T-helper 1 cell treated with Interleukin-12 subunit alpha and Interleukin-12 subunit beta and Interleukin-4 antibody, amounts not matched to agents 30 μg/mL and 1 μg/mL, for 36 hours (primary cell): ENCODE data around the gene AHCY.
"Not testable (repeated sequence)": the region's sequence is repeated elsewhere in the genome, so short reads cannot be mapped to it uniquely, and the experiment has no call there.

Experiments
- H3K27ac Mint-ChIP-seq: one replicate; pipeline ENCODE4 v1.8.0; 2021; ENCODE audit warnings: mild to moderate bottlenecking, mixed read lengths
- H3K27me3 Mint-ChIP-seq: one replicate; pipeline ENCODE4 v1.8.0; 2021; ENCODE audit warnings: low read depth, mixed read lengths
- H3K36me3 Mint-ChIP-seq: one replicate; pipeline ENCODE4 v1.8.0; 2021; ENCODE audit warnings: low read depth, mixed read lengths
- H3K4me1 Mint-ChIP-seq: one replicate; pipeline ENCODE4 v1.8.0; 2021; ENCODE audit warnings: low read depth, mixed read lengths
- H3K4me3 Mint-ChIP-seq: one replicate; pipeline ENCODE4 v1.8.0; 2021; ENCODE audit warnings: mild to moderate bottlenecking, moderate library complexity, mixed read lengths
- H3K9me3 Mint-ChIP-seq: one replicate; pipeline ENCODE4 v1.8.0; 2021; ENCODE audit warnings: mixed read lengths

Gene AHCY

GRCh38 chr20:34263468-34263867 is 39.7 kb downstream of the AHCY start:
- not testable (repeated sequence) for H3K36me3 Mint-ChIP-seq, H3K4me1 Mint-ChIP-seq, H3K9me3 Mint-ChIP-seq, H3K4me3 Mint-ChIP-seq, H3K27me3 Mint-ChIP-seq, H3K27ac Mint-ChIP-seq

GRCh38 chr20:34262488-34263288 is 40.5 kb downstream of the AHCY start:
- H3K36me3 Mint-ChIP-seq = no peaks in the 10 kb centered on the region
- peak overlapping the region; percentile 27 for H3K27ac Mint-ChIP-seq
- no peak overlapping the region for H3K4me3 Mint-ChIP-seq
- H3K4me1 Mint-ChIP-seq = peaks cover 3% of the 10 kb centered on the region
- no peaks in the 10 kb centered on the region for H3K9me3 Mint-ChIP-seq
- H3K27me3 Mint-ChIP-seq = no peaks in the 10 kb centered on the region

DNA sequence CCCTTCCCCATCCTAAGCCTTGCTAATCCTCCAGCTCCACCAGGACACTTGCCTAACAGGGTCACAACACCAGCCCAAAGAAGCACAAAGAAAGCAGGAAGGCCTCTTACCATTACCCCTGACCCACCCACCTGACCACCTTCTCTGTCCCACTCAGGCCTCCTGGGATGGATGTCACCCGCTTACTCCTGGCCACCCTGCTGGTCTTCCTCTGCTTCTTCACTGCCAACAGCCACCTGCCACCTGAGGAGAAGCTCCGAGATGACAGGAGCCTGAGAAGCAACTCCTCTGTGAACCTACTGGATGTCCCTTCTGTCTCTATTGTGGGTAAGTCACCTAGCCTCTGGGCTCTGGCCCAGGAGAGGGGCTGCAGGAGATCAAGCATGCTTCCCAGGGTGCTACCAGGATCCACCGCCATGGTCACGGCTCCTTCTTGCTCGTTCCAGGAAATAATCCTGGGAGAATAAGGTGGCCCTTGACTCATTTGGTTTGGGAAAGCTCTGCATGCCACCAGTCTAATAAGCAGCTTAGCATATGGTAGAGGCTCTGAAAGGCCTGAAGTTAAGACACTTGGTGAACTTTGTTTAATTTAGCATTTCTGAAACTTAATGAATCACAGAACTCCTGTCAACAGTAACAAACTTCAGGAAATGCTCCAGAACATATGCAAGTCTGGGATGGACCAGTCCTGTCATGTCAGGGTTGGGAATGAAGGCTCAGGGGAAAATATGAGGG is 42.8 kb downstream of the AHCY start:
- Mint-ChIP-seq H3K4me1 (peaks cover 3% of the 10 kb centered on the region), H3K27ac (no peak overlapping the region), H3K36me3 (no peaks in the 10 kb centered on the region), H3K4me3 (no peak overlapping the region), H3K27me3 (no peaks in the 10 kb centered on the region), H3K9me3 (no peaks in the 10 kb centered on the region)

DNA sequence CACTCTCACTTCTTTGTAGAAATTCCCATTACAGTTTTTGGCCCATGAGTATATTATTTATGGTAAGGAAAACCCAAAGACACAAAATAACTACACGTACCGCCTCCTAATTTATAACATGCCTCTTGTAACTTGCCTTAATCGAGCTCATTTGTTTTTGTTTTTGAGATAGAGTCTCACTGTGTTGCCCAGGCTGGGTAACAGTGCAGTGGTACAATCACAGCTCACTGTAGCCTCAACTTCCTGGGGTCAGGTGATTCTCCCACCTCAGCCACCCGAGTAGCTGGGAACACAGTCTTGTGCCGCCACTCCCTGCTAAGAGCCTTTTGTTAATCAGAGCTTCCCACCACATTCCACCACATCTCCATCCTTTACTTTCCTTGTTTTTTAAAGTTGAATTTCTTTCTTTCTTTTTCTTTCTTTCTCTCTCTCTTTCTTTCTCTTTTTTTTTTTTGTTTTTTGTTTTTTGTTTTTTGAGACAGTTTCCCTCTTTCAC is 46.5 kb downstream of the AHCY start:
- Mint-ChIP-seq H3K9me3 (no peaks in the 10 kb centered on the region), H3K27me3 (no peaks in the 10 kb centered on the region), H3K36me3 (no peaks in the 10 kb centered on the region), H3K4me1 (no peaks in the 10 kb centered on the region), H3K4me3 (no peak overlapping the region), H3K27ac (no peak overlapping the region)

DNA sequence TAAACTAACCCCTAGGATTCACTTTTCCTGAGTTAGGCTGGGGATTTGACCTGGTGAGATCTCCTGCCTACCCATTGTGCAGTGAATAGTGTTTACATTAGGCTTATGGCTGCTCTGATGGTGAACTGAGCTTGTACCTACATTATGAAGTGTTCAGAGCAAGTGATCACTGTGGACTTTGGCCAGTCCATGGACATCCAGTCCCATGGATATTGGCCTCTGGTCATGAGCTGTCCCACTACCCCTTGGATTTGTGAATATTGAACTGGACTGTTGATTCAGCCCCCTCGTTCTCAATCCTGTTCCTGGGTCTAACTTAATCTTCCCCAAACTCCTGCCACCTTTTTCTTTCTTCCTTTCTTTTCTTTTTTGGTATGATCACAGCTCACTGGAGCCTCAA is 48.2 kb downstream of the AHCY start:
- no peak overlapping the region for H3K27ac Mint-ChIP-seq
- no peaks in the 10 kb centered on the region for H3K36me3 Mint-ChIP-seq
- no peak overlapping the region for H3K4me3 Mint-ChIP-seq
- no peaks in the 10 kb centered on the region for H3K4me1 Mint-ChIP-seq
- H3K27me3 Mint-ChIP-seq = no peaks in the 10 kb centered on the region
- H3K9me3 Mint-ChIP-seq = no peaks in the 10 kb centered on the region

GRCh38 chr20:34252431-34253086 is 50.6 kb downstream of the AHCY start:
- H3K4me3 Mint-ChIP-seq, H3K36me3 Mint-ChIP-seq, H3K27ac Mint-ChIP-seq, H3K9me3 Mint-ChIP-seq, H3K4me1 Mint-ChIP-seq, H3K27me3 Mint-ChIP-seq: not testable (repeated sequence)

DNA sequence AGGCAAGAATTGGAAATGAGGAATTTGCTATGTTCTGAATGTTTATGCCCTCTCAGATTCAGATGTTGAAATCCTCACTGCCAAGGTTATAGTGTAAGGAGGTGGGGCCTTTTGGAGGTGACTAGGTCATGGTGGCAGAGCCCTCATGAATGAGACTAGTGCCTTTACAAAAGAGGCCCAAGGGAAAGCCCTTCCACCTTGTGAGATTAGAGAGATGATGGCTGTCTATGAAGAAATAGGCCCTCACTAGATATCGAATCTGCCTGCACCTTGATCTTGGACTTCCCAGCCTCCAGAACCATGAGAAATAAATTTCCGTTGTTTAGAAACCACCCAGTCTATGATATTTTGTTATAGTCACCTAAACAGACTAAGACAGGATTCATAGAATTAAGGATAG is 51.5 kb downstream of the AHCY start:
- H3K27ac Mint-ChIP-seq = no peak overlapping the region

GRCh38 chr20:34250005-34250404 is 53.1 kb downstream of the AHCY start:
- Mint-ChIP-seq H3K4me3 (no peak overlapping the region), H3K4me1 (peaks cover 8% of the 10 kb centered on the region), H3K27me3 (no peaks in the 10 kb centered on the region), H3K9me3 (no peaks in the 10 kb centered on the region), H3K36me3 (no peaks in the 10 kb centered on the region), H3K27ac (no peak overlapping the region)

More for the DNA sequence above, 51.5 kb downstream of the AHCY start:
- Mint-ChIP-seq H3K9me3 (no peaks in the 10 kb centered on the region), H3K36me3 (no peaks in the 10 kb centered on the region), H3K27me3 (no peaks in the 10 kb centered on the region), H3K4me1 (peaks cover 8% of the 10 kb centered on the region), H3K4me3 (no peak overlapping the region)

GRCh38 chr20:34249291-34249690 is 53.9 kb downstream of the AHCY start:
- H3K4me3 Mint-ChIP-seq = peak overlapping the region; percentile 23
- H3K27me3 Mint-ChIP-seq = no peaks in the 10 kb centered on the region
- no peaks in the 10 kb centered on the region for H3K9me3 Mint-ChIP-seq
- no peaks in the 10 kb centered on the region for H3K36me3 Mint-ChIP-seq
- H3K4me1 Mint-ChIP-seq = peaks cover 8% of the 10 kb centered on the region
- H3K27ac Mint-ChIP-seq = peak overlapping the region; percentile 8

DNA sequence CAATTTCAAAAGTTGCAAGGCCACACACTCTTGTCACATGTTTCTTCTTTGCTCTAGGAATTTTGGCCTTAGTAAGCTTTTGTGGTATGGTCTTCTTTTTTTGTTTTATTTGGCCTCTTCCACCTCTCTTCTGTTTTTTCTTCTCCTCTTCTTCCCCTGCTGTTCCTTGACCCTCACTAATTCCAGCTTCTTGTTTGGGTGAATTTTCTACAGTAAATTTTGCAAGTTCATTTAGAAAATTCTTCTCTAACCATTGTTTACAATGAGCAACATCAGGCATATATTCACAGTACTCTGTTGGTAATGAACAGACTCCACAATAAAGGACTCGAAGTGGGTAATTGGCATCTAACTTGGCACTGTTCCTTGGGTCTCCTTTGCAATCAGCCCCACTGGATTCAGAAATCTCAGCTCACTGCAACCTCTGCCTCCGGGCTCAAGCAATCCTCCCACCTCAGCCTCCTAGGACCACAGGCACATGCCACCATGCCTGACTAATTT is 57.0 kb downstream of the AHCY start:
- no peaks in the 10 kb centered on the region for H3K36me3 Mint-ChIP-seq
- no peaks in the 10 kb centered on the region for H3K27me3 Mint-ChIP-seq
- H3K9me3 Mint-ChIP-seq = no peaks in the 10 kb centered on the region
- H3K4me3 Mint-ChIP-seq = no peak overlapping the region
- H3K27ac Mint-ChIP-seq = no peak overlapping the region
- H3K4me1 Mint-ChIP-seq = peaks cover 16% of the 10 kb centered on the region

DNA sequence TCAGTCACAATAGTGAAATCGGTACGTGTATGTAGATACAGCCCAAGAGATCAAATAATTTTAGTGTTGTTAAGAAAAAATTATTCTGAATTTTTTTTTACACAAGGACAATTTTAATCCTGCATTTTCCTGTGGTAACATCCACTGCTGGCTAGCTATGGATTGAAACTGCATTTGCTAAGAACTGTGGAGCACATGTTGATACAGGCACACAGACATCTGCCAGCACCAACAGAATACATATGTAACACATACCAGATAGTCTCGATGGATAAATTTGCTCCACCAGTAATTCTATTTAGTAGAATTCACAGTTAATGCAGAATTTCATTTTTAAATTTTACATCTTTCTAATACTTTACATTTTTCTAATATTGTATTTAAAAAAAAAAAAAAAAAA is 59.8 kb downstream of the AHCY start:
- Mint-ChIP-seq H3K9me3 (peaks cover 3% of the 10 kb centered on the region), H3K27me3 (peaks cover 6% of the 10 kb centered on the region), H3K4me1 (peaks cover 15% of the 10 kb centered on the region), H3K36me3 (no peaks in the 10 kb centered on the region), H3K4me3 (no peak overlapping the region), H3K27ac (no peak overlapping the region)

DNA sequence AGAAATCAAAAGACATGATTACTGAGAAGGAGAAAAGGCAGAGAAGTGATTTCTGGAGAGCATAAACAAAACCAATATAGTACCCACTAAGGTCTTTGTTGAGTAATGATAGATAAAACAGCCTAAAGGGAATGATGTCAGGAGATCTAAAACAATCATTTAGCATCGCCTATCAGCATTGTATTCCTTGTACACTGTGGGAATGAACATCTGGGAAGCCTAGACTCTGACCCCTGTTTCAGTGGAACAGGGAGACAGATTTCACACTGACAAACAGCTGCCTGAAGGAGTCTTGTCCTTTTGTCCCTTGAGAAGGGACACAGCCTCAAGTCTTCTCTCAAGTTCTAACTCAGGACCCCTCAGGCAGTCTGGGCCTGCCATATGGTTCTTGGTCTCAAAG is 60.3 kb downstream of the AHCY start:
- Mint-ChIP-seq H3K27me3 (peaks cover 11% of the 10 kb centered on the region), H3K36me3 (no peaks in the 10 kb centered on the region), H3K4me1 (peaks cover 13% of the 10 kb centered on the region), H3K27ac (no peak overlapping the region), H3K4me3 (no peak overlapping the region), H3K9me3 (peaks cover 8% of the 10 kb centered on the region)

DNA sequence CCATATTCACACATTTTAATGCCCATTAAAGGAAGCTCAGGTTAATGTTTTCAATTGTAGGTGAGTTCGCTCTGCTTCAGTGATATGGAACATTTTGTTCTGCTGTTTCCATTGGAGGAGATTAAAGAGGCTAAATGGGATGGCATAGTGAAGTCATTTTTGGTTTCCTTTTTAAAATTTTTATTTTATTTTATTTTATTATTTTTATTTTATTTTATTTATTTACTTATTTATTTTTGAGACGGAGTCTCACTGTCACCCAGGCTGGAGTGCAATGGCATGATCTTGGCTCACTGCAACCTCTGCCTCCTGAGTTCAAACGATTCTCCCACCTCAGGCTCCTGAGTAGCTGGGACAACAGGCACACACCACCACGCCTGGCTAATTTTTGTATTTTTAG is 61.1 kb downstream of the AHCY start:
- H3K4me3 Mint-ChIP-seq, H3K27ac Mint-ChIP-seq, H3K36me3 Mint-ChIP-seq: not testable (repeated sequence)
- Mint-ChIP-seq H3K4me1 (peaks cover 13% of the 10 kb centered on the region), H3K9me3 (peaks cover 15% of the 10 kb centered on the region), H3K27me3 (peaks cover 19% of the 10 kb centered on the region)

- peaks cover 15% of the 10 kb centered on the region for H3K9me3 Mint-ChIP-seq
These were observed 62.2 kb downstream of the AHCY start, which contains the start of gene ASIP for GRCh38 chr20:34240693-34241615. ASIP (plus strand) TSS chr20:34241423; CDS start chr20:34260375, 18,952 bp downstream.

More at GRCh38 chr20:34240693-34241615, 62.2 kb downstream of the AHCY start, which contains the start of gene ASIP:
- Mint-ChIP-seq H3K36me3 (no peaks in the 10 kb centered on the region), H3K27ac (peak within 1 kb of the TSS; percentile 6), H3K27me3 (peaks cover 19% of the 10 kb centered on the region), H3K4me3 (peak within 1 kb of the TSS; percentile 22), H3K4me1 (peaks cover 13% of the 10 kb centered on the region)
